ENCODE measurements around the gene KCNK3. TPM values are rescaled to one million over a fixed set of nuclear protein-coding genes. Genes with fewer than 3 reads are reported as not detected.

KCNK3 gene
- not detected in 2 replicates for total RNA-seq
- 0.03 TPM in 1 of 2 replicates, not detected in the other for polyA plus RNA-seq
- not detected in 2 replicates for polyA plus RNA-seq (2011; cell fraction: cytosol; rRNA removed)
- not detected in 2 replicates for polyA plus RNA-seq (2011; cell fraction: nucleus; rRNA removed)
- polyA plus RNA-seq (2012), result not detected in 2 replicates
- not detected in 2 replicates for polyA minus RNA-seq
- polyA minus RNA-seq (2011; cell fraction: cytosol; rRNA and poly(A)+ RNA removed), result 3.7 TPM
- polyA minus RNA-seq (2011; cell fraction: nucleus; rRNA and poly(A)+ RNA removed), result not detected in 2 replicates
- Bru-seq, nascent RNA, result not detected
- BruChase-seq, experiment 1, labeled RNA remaining after a 6-hour chase, result not detected
- percentile 5 among the genes with signal in this experiment for BruChase-seq, experiment 2, labeled RNA remaining after a 2-hour chase
- long read RNA-seq, result 0 reads

DNA sequence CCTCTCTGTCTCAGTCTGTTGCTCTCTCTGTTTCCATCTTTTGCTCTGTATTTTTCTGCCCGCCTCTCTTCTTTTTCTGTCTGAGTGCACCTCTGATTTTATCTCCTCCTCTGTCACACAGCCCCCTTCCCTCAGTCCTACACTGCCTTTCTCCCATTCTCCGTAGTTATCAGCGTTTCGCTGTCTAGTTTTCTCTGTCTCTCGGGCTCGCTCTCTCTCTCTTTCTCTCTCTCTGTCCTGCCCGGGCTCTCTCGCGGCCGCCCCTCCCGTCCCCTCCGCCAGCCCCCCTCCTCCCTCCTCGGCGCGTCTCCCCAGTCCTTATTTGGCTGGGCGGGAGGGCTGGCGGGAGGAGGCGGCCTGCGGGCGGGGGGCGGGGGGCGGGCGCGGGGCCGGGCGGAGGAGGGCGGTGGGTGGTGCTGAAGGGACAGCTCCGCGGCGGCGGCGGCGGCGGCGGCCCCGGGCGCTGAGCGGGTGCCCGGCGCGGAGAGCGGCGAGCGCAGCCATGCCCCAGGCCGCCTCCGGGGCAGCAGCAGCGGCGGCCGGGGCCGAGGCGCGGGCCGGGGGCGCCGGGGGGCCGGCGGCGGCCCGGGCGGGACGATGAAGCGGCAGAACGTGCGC, at the start of gene KCNK3:
KCNK3 (plus strand) TSS at position 444 of the 618 bp plus-strand sequence; CDS start at position 598, 154 bp downstream.
- no TSS peak for BruUV-seq (replicated peaks)
- DNase-seq (ENCODE audit: low read depth, low spot score), result peak; percentile 23
- Histone ChIP-seq H3K9me1 (replicated peaks; ENCODE audit: control insufficient read depth, extremely low read depth, insufficient read depth, low read length) (no peaks in the 10 kb centered on the region), H3K4me1 (ENCODE audit: control insufficient read depth, extremely low read depth, insufficient read depth, low read length) (peaks cover 16% of the 10 kb centered on the region), H3K9me3 (replicated peaks; ENCODE audit: control insufficient read depth, insufficient read depth, low read length) (no peaks in the 10 kb centered on the region), H3K27ac (ENCODE audit: insufficient read depth, low read depth, low read length) (no peak within 1 kb of the TSS), H3K27me3 (ENCODE audit: control insufficient read depth in 2 of 2, insufficient read depth in 2 of 2, low read length in 2 of 2) (peaks cover 21 to 36% of the 10 kb centered on the region in 2 experiments), H4K20me1 (replicated peaks; ENCODE audit: control insufficient read depth, extremely low read depth, insufficient read depth, low read length) (no peaks in the 10 kb centered on the region), H3K9ac (replicated peaks; ENCODE audit: extremely low read depth, insufficient read depth, low read length) (no peak within 1 kb of the TSS), H2AFZ (ENCODE audit: low read depth, low read length) (no peak within 1 kb of the TSS), H3K4me2 (ENCODE audit: insufficient read depth, low read length) (no peak within 1 kb of the TSS), H3K4me3 (replicated peaks in 1 of 3; ENCODE audit: insufficient read depth in 1 of 3, low read depth in 1 of 3, low read length in 3 of 3) (no peak within 1 kb of the TSS), H3K79me2 (ENCODE audit: control insufficient read depth, insufficient read depth, low read length) (no peaks in the 10 kb centered on the region), H3K36me3 (ENCODE audit: control insufficient read depth in 2 of 2, extremely low read depth in 1 of 2, insufficient read depth in 2 of 2, low read length in 2 of 2) (no peaks in the 10 kb centered on the region)
- TF ChIP-seq CTCF (IDR thresholded peaks at IDR 0.05; ENCODE audit: extremely low read depth in 1 of 2, insufficient read depth in 1 of 2, low read depth in 1 of 2, low read length in 2 of 2) (no peak), EZH2 (IDR thresholded peaks at IDR 0.05; ENCODE audit: borderline replicate concordance, low read depth, low read length, severe bottlenecking) (no peak), MYC (IDR thresholded peaks at IDR 0.05; ENCODE audit: low read depth, low read length) (no peak), POLR2A (IDR thresholded peaks at IDR 0.05; ENCODE audit: low read depth, low read length) (no peak), POLR2AphosphoS5 (IDR thresholded peaks at IDR 0.05; ENCODE audit: insufficient read depth, low read depth, low read length) (no peak)
- no peak for FAIRE-seq
- ChIA-PET CTCF (interaction anchor here (1.0 to 1.2 kb wide), 2 partner anchors 28 to 53 kb away, joined by 3 to 5 read pairs; no protein-coding TSS in a partner anchor), POLR2A (no interaction called here)
- intact Hi-C loops (cut with micrococcal nuclease) (no loop called here), dilution Hi-C loops (cut with MboI; ENCODE audit: extremely low pct_ligation_motif_present, low sequenced_read_pairs) (no loop called here)

Measured in endothelial cell of umbilical vein (primary cell).